Naive thymus-derived CD4-positive, alpha-beta T cell (primary cell): Measurements from ENCODE around the gene FRMD8. TPM values are rescaled to one million over a fixed set of nuclear protein-coding genes. Genes with fewer than 3 reads are reported as not detected.

Experiments used
- ATAC-seq: fragments of 150-1000 bp; cut with Tn5 transposase; 2 replicates; pipeline ENCODE4 v1.10.0; 2021; ENCODE audit warnings: mild to moderate bottlenecking, moderate library complexity
- CTCF ChIA-PET: fragments of 350-600 bp; sonication (Branson Sonifier 250); formaldehyde crosslinking; loops from one replicate; lab custom pipeline; 2021; ENCODE audit warnings: antibody characterized with exemption; lab: Charles Lee
- POLR2A ChIA-PET: fragments of 350-600 bp; sonication (Branson Sonifier 250); formaldehyde crosslinking; loops from one replicate; lab custom pipeline; 2021; ENCODE audit warnings: antibody characterized with exemption, inconsistent platforms; lab: Charles Lee
- DNase-seq, 9 donors: peaks; one replicate each; pipeline versions ENCODE4 v3.0.0 to v3.0.0-alpha.2; 2020 to 2022; ENCODE audit warnings: mixed read lengths in 1 of 9
- H3K27ac ChIP-seq: one replicate; pipeline ENCODE4 v1.7.0; 2013; ENCODE audit warnings: mild to moderate bottlenecking, low read depth, low read length, moderate library complexity
- H3K27me3 ChIP-seq, 2 donors: one replicate each; pipeline ENCODE4 v1.7.0; 2013; ENCODE audit warnings: low read length in 2 of 2, mild to moderate bottlenecking in 2 of 2, moderate library complexity in 2 of 2; ENCODE audit not compliant: control insufficient read depth in 2 of 2, insufficient read depth in 2 of 2
- H3K36me3 ChIP-seq, 3 experiments: 1 replicate in 2 of 3; 2 replicates in 1 of 3; pipeline ENCODE4 v1.7.0; 2013; ENCODE audit warnings: low read length in 3 of 3, mild to moderate bottlenecking in 3 of 3, moderate library complexity in 1 of 3; ENCODE audit not compliant: insufficient read depth in 3 of 3, control insufficient read depth in 2 of 3
- H3K4me1 ChIP-seq, 2 donors: one replicate each; pipeline ENCODE4 v1.7.0; 2013; ENCODE audit warnings: low read length in 2 of 2, mild to moderate bottlenecking in 2 of 2, moderate library complexity in 1 of 2; ENCODE audit not compliant: control insufficient read depth in 2 of 2, insufficient read depth in 2 of 2
- H3K4me3 ChIP-seq: 2 replicates; pipeline ENCODE4 v1.7.0; 2013; ENCODE audit warnings: mild to moderate bottlenecking, low read length
- H3K9me3 ChIP-seq, 3 experiments: 1 replicate in 2 of 3; 2 replicates in 1 of 3; pipeline ENCODE4 v1.7.0; 2013; ENCODE audit warnings: low read length in 3 of 3; ENCODE audit not compliant: control insufficient read depth in 2 of 3
- H3K27ac Mint-ChIP-seq, 9 donors: one replicate each; pipeline ENCODE4 v1.8.0; 2020 to 2022; ENCODE audit warnings: mixed read lengths in 9 of 9, mild to moderate bottlenecking in 8 of 9, moderate library complexity in 5 of 9, inconsistent platforms in 2 of 9
- H3K27me3 Mint-ChIP-seq, 5 donors: one replicate each; pipeline ENCODE4 v1.8.0; 2021 to 2022; ENCODE audit warnings: mixed read lengths in 5 of 5, mild to moderate bottlenecking in 1 of 5
- H3K36me3 Mint-ChIP-seq, 5 donors: one replicate each; pipeline ENCODE4 v1.8.0; 2020 to 2022; ENCODE audit warnings: mixed read lengths in 5 of 5, mild to moderate bottlenecking in 3 of 5, inconsistent platforms in 1 of 5
- H3K4me1 Mint-ChIP-seq, 7 donors: one replicate each; pipeline ENCODE4 v1.8.0; 2020 to 2022; ENCODE audit warnings: mixed read lengths in 7 of 7, mild to moderate bottlenecking in 3 of 7, inconsistent platforms in 1 of 7
- H3K4me3 Mint-ChIP-seq, 10 donors: one replicate each; pipeline ENCODE4 v1.8.0; 2020 to 2022; ENCODE audit warnings: mild to moderate bottlenecking in 10 of 10, mixed read lengths in 10 of 10, moderate library complexity in 6 of 10, inconsistent platforms in 2 of 10
- H3K9me3 Mint-ChIP-seq, 11 donors: one replicate each; pipeline ENCODE4 v1.8.0; 2020 to 2022; ENCODE audit warnings: mixed read lengths in 11 of 11, mild to moderate bottlenecking in 4 of 11, inconsistent platforms in 1 of 11, moderate library complexity in 1 of 11
- intact Hi-C, 2 donors: fragments of 100-400 bp; cut with micrococcal nuclease; formaldehyde crosslinking; loops; one replicate each; pipeline ENCODE4 v1.15.1; 2023
- polyA plus RNA-seq, 2 donors: library from polyadenylated mRNA; unstranded; fragments of 300-500 nt; fragmentation: Illumina TruSeq; gene quantifications; one replicate each; pipeline ENCODE4 v1.2.3, GENCODE V29; 2021
- total RNA-seq, 6 experiments: library from RNA in 5 of 6; stranded (reverse) in 5 of 6; gene quantifications; 1 replicate in 5 of 6; 2 replicates in 1 of 6; pipeline ENCODE4 v1.2.3 and lab custom pipeline; 2021 to 2026

The FRMD8 gene
- total and polyA plus RNA-seq, 7 experiments from 2014 or later = 28.9 to 66.8 (median 44.7) TPM

GRCh38 chr11:65432686-65433582 is 46.5 kb downstream of the FRMD8 start:
- CTCF ChIA-PET = interaction anchor here (0.6 to 1.8 kb wide), 16 partner anchors 9 to 86 kb away, joined by 3 to 42 read pairs (median 4); partner anchors contain the start of genes FRMD8 and MALAT1
- DNase-seq = peak in 7 of 9 donors; percentile 49 to 76 (median 62)
- peaks cover 47 to 51% of the 10 kb centered on the region in 2 donors for H3K4me1 ChIP-seq
- H3K36me3 ChIP-seq = peaks cover 0 to 27% (median 8%) of the 10 kb centered on the region in 3 experiments
- no peak overlapping the region for H3K27ac ChIP-seq
- Mint-ChIP-seq H3K9me3 (no peaks in the 10 kb centered on the region), H3K36me3 (peaks cover 0 to 37% (median 6%) of the 10 kb centered on the region in 5 donors), H3K4me3 (peak overlapping the region in 6 of 10 donors; percentile 25 to 94 (median 48)), H3K27ac (peak overlapping the region; percentile 69 to 100 (median 87)), H3K27me3 (no peaks in the 10 kb centered on the region), H3K4me1 (peaks cover 55 to 89% (median 81%) of the 10 kb centered on the region in 7 donors)
- POLR2A ChIA-PET = interaction anchor here (0.6 to 5.2 kb wide), 15 partner anchors 9 to 620 kb away, joined by 3 to 119 read pairs (median 6); partner anchors contain the start of genes MALAT1 and NEAT1
- peak; percentile 36 for ATAC-seq
- intact Hi-C loops = loop anchor here (1.0 kb wide), 4 partner anchors 17 to 77 kb away; partner anchors contain the start of gene SLC25A45 (in 2 of the 2)
- no peaks in the 10 kb centered on the region for H3K9me3 ChIP-seq
- no peak overlapping the region for H3K4me3 ChIP-seq
- no peaks in the 10 kb centered on the region for H3K27me3 ChIP-seq

GRCh38 chr11:65433657-65434056 is 47.2 kb downstream of the FRMD8 start:
- intact Hi-C loops = loop anchor here (1.0 kb wide), 4 partner anchors 17 to 77 kb away; partner anchors contain the start of gene SLC25A45 (in 2 of the 2)
- Histone ChIP-seq H3K27ac (no peak overlapping the region), H3K27me3 (no peaks in the 10 kb centered on the region), H3K4me1 (peaks cover 40 to 44% of the 10 kb centered on the region in 2 donors), H3K4me3 (no peak overlapping the region), H3K36me3 (peaks cover 0 to 28% (median 8%) of the 10 kb centered on the region in 3 experiments), H3K9me3 (no peaks in the 10 kb centered on the region)
- Mint-ChIP-seq H3K36me3 (peaks cover 0 to 34% (median 9%) of the 10 kb centered on the region in 5 donors), H3K9me3 (no peaks in the 10 kb centered on the region), H3K4me1 (peaks cover 53 to 87% (median 80%) of the 10 kb centered on the region in 7 donors), H3K27ac (peak overlapping the region in 2 of 9 donors; percentile 69 to 100), H3K4me3 (no peak overlapping the region), H3K27me3 (no peaks in the 10 kb centered on the region)
- POLR2A ChIA-PET = interaction anchor here (0.8 to 5.2 kb wide), 6 partner anchors 12 to 66 kb away, joined by 3 to 119 read pairs (median 5); partner anchors contain the start of genes MALAT1 and NEAT1
- CTCF ChIA-PET = interaction anchor here (1.1 to 1.8 kb wide), 3 partner anchors 16 to 76 kb away, joined by 3 to 17 read pairs (median 4); no protein-coding TSS in a partner anchor
- peak in 1 of 9 donors; percentile 3 for DNase-seq
- ATAC-seq = no peak

- Mint-ChIP-seq H3K9me3 (no peaks in the 10 kb centered on the region), H3K27me3 (no peaks in the 10 kb centered on the region), H3K36me3 (peaks cover 0 to 36% (median 14%) of the 10 kb centered on the region in 5 donors), H3K4me1 (peaks cover 51 to 87% (median 80%) of the 10 kb centered on the region in 7 donors), H3K27ac (peak overlapping the region in 4 of 9 donors; percentile 25 to 43 (median 34)), H3K4me3 (peak overlapping the region in 1 of 10 donors; percentile 5)
- no peaks in the 10 kb centered on the region for H3K9me3 ChIP-seq
- H3K4me3 ChIP-seq = no peak overlapping the region
- H3K27ac ChIP-seq = no peak overlapping the region
- ChIA-PET POLR2A (interaction anchor here (0.8 to 5.2 kb wide), 6 partner anchors 11 to 66 kb away, joined by 3 to 119 read pairs (median 5); partner anchors contain the start of genes MALAT1 and NEAT1), CTCF (interaction anchor here (1.1 to 1.8 kb wide), 3 partner anchors 17 to 76 kb away, joined by 3 to 17 read pairs (median 4); no protein-coding TSS in a partner anchor)
- H3K27me3 ChIP-seq = no peaks in the 10 kb centered on the region
- peaks cover 0 to 28% (median 8%) of the 10 kb centered on the region in 3 experiments for H3K36me3 ChIP-seq
- intact Hi-C loops = no loop called here
- peak in 1 of 9 donors; percentile 4 for DNase-seq
- no peak for ATAC-seq
- peaks cover 35 to 39% of the 10 kb centered on the region in 2 donors for H3K4me1 ChIP-seq
Measured at GRCh38 chr11:65434057-65434666, 47.7 kb downstream of the FRMD8 start.

GRCh38 chr11:65434667-65435410 is 48.4 kb downstream of the FRMD8 start:
- Mint-ChIP-seq H3K9me3 (no peaks in the 10 kb centered on the region), H3K27me3 (no peaks in the 10 kb centered on the region), H3K4me3 (no peak overlapping the region), H3K4me1 (peaks cover 52 to 87% (median 79%) of the 10 kb centered on the region in 7 donors), H3K27ac (peak overlapping the region in 3 of 9 donors; percentile 36 to 59 (median 38)), H3K36me3 (peaks cover 0 to 34% (median 15%) of the 10 kb centered on the region in 5 donors)
- Histone ChIP-seq H3K4me1 (peaks cover 28 to 32% of the 10 kb centered on the region in 2 donors), H3K27me3 (no peaks in the 10 kb centered on the region), H3K36me3 (peaks cover 0 to 28% (median 8%) of the 10 kb centered on the region in 3 experiments), H3K27ac (no peak overlapping the region), H3K4me3 (no peak overlapping the region), H3K9me3 (no peaks in the 10 kb centered on the region)
- ChIA-PET POLR2A (interaction anchor here (0.9 to 5.2 kb wide), 5 partner anchors 14 to 71 kb away, joined by 3 to 119 read pairs (median 12); partner anchors contain the start of gene NEAT1), CTCF (interaction anchor here (1.1 to 1.8 kb wide), 2 partner anchors 18 to 75 kb away, joined by 3 to 17 read pairs; no protein-coding TSS in a partner anchor)
- DNase-seq (peak in 1 of 9 donors; percentile 2), ATAC-seq (no peak)
- intact Hi-C loops = no loop called here

GRCh38 chr11:65435411-65435931 is 49.0 kb downstream of the FRMD8 start:
- Mint-ChIP-seq H3K27me3 (no peaks in the 10 kb centered on the region), H3K9me3 (no peaks in the 10 kb centered on the region), H3K4me3 (peak overlapping the region in 1 of 10 donors; percentile 7), H3K27ac (peak overlapping the region in 3 of 9 donors; percentile 22 to 59 (median 23)), H3K36me3 (peaks cover 0 to 36% (median 15%) of the 10 kb centered on the region in 5 donors), H3K4me1 (peaks cover 47 to 86% (median 77%) of the 10 kb centered on the region in 7 donors)
- Histone ChIP-seq H3K9me3 (no peaks in the 10 kb centered on the region), H3K4me3 (no peak overlapping the region), H3K27ac (no peak overlapping the region), H3K27me3 (no peaks in the 10 kb centered on the region), H3K36me3 (peaks cover 0 to 28% (median 8%) of the 10 kb centered on the region in 3 experiments), H3K4me1 (peaks cover 22 to 26% of the 10 kb centered on the region in 2 donors)
- ChIA-PET CTCF (no interaction called here), POLR2A (interaction anchor here (2.2 to 5.2 kb wide), 4 partner anchors 15 to 71 kb away, joined by 12 to 119 read pairs (median 26); partner anchors contain the start of genes MALAT1 and NEAT1)
- intact Hi-C loops = no loop called here
- ATAC-seq (no peak), DNase-seq (peak in 1 of 9 donors; percentile 19)
